ENCODE results near the gene CMYA5.

CMYA5 gene

DNA sequence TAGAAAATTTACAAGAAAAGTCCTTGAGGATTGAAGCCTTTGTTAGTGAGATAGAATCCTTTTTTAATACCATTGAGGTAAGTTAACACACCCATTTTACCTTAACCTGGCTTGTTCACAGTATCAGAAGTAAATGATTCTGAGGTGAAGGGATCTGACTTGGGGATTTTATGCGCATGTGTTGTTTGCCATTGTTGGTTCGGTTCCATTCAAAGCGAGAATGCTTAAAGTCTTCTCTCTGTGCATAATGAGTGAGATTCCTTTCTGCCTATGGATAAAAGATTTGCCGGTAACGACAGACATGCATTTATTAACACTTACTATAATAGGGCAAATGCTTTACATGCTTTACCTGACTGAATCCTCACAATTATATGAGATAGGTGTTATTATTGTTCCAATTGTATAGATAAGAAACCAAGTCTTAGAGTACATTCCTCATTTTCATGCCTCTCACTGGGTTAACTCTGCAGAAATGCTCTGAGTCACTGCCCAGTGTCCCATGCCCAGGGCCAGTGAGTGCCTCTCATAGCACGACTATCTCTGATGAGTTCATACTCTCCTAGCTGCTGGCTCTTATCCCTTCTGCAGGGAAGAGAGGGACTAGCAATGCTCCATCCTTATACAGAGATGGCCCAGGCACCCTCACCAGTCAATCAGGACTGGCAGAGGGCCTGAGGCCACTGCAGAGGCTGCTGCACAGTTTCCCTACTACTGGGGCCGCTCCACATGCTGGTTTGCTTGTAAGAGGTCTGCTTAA, 54.4 kb downstream of the CMYA5 start:
- DNase-seq (ENCODE audit: low spot score) = no peak
- in situ Hi-C loops (cut with MboI; ENCODE audit: low sequenced_read_pairs, unreplicated experiment) = no loop called here
- TF ChIP-seq, protein P1, sequence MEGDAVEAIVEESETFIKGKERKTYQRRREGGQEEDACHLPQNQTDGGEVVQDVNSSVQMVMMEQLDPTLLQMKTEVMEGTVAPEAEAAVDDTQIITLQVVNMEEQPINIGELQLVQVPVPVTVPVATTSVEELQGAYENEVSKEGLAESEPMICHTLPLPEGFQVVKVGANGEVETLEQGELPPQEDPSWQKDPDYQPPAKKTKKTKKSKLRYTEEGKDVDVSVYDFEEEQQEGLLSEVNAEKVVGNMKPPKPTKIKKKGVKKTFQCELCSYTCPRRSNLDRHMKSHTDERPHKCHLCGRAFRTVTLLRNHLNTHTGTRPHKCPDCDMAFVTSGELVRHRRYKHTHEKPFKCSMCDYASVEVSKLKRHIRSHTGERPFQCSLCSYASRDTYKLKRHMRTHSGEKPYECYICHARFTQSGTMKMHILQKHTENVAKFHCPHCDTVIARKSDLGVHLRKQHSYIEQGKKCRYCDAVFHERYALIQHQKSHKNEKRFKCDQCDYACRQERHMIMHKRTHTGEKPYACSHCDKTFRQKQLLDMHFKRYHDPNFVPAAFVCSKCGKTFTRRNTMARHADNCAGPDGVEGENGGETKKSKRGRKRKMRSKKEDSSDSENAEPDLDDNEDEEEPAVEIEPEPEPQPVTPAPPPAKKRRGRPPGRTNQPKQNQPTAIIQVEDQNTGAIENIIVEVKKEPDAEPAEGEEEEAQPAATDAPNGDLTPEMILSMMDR (IDR thresholded peaks at IDR 0.05; ENCODE audit: borderline replicate concordance, control extremely low read depth, extremely low read depth, insufficient read depth, missing control alignments) = no peak

DNA sequence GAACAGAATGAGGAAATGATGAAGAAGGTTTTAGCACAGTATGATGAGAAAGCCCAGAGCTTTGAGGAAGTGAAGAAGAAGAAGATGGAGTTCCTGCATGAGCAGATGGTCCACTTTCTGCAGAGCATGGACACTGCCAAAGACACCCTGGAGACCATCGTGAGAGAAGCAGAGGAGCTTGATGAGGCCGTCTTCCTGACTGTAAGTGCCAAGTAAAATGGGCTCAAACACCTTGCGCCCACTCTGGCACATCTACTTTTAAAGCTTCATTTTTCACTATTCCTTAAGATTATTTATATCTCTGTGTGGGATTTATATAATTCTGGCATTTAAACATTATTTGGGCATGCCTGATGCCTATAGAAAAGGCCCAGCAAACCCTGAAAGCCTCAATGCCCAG, 55.6 kb downstream of the CMYA5 start:
- TF ChIP-seq, protein P1 (IDR thresholded peaks at IDR 0.05; ENCODE audit: borderline replicate concordance, control extremely low read depth, extremely low read depth, insufficient read depth, missing control alignments) = no peak
- in situ Hi-C loops (cut with MboI; ENCODE audit: low sequenced_read_pairs, unreplicated experiment) = no loop called here
- DNase-seq (ENCODE audit: low spot score) = no peak

DNA sequence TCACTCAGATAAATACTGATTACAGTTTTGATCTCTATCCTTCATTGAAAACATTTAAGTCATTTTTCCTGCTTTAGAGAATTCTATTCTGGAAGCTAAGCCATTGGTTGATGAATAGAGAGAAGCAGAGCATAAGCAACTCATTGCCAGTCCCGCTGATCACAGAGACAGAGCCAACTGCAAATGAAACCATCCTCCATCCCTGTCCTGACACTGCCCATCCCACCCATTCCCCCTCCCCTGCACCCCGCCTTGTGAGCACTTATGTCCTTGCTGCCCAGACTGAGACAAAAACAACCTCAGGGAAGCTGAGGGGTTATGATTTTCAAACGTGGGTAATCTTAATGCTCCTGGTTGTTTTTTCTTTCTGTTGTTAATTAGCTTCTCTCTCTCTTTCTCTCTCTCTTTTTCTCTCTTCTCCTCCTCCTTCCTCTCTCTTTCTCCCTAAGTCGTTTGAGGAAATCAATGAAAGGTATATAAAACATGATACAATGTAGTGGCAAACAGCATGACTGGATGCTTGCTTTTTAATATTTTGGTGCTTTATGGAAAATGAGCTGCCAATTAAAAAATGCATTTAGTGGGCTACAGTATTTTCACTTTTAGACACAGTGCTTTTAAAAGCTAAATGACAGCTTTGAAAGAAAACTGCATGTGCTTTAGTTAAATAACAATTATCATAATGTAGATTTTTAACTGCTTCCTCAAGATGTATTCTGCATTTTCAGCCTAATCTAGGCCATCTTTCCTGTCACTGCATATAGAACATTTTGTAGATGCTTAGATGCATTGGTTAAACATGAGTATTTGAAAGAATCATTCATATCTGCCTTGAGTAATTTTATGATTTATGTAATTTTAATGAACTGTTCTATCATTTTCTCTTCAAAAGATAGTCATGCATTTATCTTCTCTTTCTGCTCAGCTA, 57.3 kb downstream of the CMYA5 start:
- in situ Hi-C loops (cut with MboI; ENCODE audit: low sequenced_read_pairs, unreplicated experiment) = no loop called here
- DNase-seq (ENCODE audit: low spot score) = no peak
- TF ChIP-seq, protein P1 (IDR thresholded peaks at IDR 0.05; ENCODE audit: borderline replicate concordance, control extremely low read depth, extremely low read depth, insufficient read depth, missing control alignments) = no peak

DNA sequence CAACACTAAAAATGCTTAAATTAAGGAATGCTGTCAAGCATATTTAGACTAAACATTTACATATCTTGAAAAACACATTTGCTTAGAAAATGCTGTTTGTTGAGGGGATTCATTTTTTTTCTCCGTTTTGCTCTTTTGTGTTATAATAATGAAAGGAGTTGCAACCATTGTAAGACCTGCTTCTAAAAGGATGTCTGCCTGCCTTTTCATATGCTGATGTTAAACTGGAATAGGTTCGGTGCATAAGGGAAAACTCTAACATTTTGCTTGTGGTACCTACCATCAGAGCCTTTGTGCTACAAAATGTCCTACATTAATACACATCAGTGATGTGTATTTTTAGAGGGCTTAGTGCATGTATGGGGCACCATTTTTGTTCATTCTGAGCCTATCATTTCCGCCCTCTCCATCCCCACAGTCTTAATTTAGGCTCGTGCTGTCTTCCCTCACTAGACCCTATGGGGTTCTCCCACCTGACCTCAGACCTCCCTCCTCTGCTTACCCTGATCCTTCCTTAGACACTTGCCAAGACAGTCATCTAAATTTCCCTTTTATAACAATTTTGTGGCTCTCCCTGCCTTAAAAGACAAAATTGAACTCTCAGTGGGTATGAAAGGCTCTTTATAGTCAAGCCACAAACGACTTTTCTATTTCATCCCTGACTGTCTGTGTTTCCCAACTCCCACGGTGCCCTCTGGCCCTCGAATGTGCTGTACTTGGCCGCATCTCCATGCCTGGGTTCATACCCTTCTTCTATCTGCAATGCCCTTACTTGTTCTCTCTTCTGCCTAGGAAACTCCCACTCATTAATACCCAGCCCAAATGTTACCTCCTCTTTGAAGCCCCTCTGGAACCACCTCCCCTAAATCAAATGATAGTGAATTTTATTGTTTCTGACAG, 61.2 kb downstream of the CMYA5 start:
- DNase-seq (ENCODE audit: low spot score) = no peak
- in situ Hi-C loops (cut with MboI; ENCODE audit: low sequenced_read_pairs, unreplicated experiment) = no loop called here
- TF ChIP-seq, protein P1 (IDR thresholded peaks at IDR 0.05; ENCODE audit: borderline replicate concordance, control extremely low read depth, extremely low read depth, insufficient read depth, missing control alignments) = no peak

DNA sequence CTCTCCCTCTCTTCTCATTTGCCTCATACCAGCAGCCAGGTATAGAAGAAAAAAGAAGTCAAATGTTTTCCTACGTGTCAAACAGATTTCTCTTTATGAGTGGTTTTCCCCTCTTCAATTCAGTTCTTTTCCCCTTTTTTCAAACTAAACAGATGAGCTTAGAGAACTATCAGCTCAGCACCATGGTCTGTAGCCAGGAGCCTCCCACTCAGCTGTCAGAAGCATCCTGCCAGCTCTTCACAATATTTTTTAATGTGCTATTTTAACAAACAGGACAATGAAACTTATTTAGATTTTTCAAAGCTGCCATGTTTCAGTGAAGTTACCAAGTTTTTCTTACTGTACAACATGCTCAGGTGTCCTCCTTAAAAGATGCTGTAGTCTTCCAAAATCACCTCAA, 63.5 kb downstream of the CMYA5 start:
- in situ Hi-C loops (cut with MboI; ENCODE audit: low sequenced_read_pairs, unreplicated experiment) = no loop called here
- TF ChIP-seq, protein P1 (IDR thresholded peaks at IDR 0.05; ENCODE audit: borderline replicate concordance, control extremely low read depth, extremely low read depth, insufficient read depth, missing control alignments) = no peak
- no peak for DNase-seq (ENCODE audit: low spot score)
